ENCODE results near the gene SHMT2.

SHMT2 gene

DNA sequence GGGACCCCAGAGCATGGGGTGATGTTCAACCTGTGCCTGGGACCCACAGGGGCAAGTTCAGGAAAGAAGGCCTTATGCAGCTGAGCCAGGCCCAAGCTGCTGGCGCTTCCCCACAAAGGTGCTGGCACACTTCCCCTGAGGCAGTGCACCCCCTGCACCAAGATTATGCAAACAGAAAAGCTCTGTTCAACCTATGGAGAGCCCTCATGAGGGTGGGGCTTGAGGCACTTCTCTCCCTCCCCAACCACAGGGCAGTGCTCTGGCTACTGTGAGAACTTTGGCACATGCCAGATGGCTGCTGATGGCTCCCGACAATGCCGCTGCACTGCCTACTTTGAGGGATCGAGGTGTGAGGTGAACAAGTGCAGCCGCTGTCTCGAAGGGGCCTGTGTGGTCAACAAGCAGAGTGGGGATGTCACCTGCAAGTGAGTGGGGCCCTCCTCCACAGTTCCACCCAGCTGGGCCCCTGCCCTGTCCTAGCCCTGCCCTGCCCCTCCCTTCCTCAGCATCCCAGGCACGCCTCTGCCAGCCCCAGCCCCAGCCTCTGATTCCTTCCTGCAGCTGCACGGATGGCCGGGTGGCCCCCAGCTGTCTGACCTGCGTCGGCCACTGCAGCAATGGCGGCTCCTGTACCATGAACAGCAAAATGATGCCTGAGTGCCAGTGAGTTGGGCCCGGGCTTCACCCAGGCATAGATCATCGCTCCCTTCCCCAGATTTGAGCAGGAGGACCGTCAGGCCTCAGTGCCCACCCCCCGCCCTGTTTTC, 18.4 kb upstream of the SHMT2 start:
- ATAC-seq: no peak
- TF ChIP-seq, protein P1, sequence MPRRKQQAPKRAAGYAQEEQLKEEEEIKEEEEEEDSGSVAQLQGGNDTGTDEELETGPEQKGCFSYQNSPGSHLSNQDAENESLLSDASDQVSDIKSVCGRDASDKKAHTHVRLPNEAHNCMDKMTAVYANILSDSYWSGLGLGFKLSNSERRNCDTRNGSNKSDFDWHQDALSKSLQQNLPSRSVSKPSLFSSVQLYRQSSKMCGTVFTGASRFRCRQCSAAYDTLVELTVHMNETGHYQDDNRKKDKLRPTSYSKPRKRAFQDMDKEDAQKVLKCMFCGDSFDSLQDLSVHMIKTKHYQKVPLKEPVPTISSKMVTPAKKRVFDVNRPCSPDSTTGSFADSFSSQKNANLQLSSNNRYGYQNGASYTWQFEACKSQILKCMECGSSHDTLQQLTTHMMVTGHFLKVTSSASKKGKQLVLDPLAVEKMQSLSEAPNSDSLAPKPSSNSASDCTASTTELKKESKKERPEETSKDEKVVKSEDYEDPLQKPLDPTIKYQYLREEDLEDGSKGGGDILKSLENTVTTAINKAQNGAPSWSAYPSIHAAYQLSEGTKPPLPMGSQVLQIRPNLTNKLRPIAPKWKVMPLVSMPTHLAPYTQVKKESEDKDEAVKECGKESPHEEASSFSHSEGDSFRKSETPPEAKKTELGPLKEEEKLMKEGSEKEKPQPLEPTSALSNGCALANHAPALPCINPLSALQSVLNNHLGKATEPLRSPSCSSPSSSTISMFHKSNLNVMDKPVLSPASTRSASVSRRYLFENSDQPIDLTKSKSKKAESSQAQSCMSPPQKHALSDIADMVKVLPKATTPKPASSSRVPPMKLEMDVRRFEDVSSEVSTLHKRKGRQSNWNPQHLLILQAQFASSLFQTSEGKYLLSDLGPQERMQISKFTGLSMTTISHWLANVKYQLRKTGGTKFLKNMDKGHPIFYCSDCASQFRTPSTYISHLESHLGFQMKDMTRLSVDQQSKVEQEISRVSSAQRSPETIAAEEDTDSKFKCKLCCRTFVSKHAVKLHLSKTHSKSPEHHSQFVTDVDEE (CRISPR knock-in tag; IDR thresholded peaks at IDR 0.05): no peak
- no peak for TF ChIP-seq CSDC2 (CRISPR knock-in tag; IDR thresholded peaks at IDR 0.05)
- no peak for TF ChIP-seq RARB (CRISPR knock-in tag; IDR thresholded peaks at IDR 0.05)
- no peak for TF ChIP-seq ZNF70 (CRISPR knock-in tag; IDR thresholded peaks at IDR 0.05)
- no peak for TF ChIP-seq BACH2 (CRISPR knock-in tag; IDR thresholded peaks at IDR 0.05; ENCODE audit: borderline replicate concordance)
- TF ChIP-seq ZFP3 (CRISPR knock-in tag; IDR thresholded peaks at IDR 0.05): no peak
- no peak for TF ChIP-seq ISL1 (CRISPR knock-in tag; IDR thresholded peaks at IDR 0.05)
- TF ChIP-seq GLIS3 (CRISPR knock-in tag; IDR thresholded peaks at IDR 0.05): no peak
- TF ChIP-seq, protein P2, sequence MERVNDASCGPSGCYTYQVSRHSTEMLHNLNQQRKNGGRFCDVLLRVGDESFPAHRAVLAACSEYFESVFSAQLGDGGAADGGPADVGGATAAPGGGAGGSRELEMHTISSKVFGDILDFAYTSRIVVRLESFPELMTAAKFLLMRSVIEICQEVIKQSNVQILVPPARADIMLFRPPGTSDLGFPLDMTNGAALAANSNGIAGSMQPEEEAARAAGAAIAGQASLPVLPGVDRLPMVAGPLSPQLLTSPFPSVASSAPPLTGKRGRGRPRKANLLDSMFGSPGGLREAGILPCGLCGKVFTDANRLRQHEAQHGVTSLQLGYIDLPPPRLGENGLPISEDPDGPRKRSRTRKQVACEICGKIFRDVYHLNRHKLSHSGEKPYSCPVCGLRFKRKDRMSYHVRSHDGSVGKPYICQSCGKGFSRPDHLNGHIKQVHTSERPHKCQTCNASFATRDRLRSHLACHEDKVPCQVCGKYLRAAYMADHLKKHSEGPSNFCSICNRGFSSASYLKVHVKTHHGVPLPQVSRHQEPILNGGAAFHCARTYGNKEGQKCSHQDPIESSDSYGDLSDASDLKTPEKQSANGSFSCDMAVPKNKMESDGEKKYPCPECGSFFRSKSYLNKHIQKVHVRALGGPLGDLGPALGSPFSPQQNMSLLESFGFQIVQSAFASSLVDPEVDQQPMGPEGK (CRISPR knock-in tag; IDR thresholded peaks at IDR 0.05; ENCODE audit: borderline replicate concordance): no peak
- no peak for TF ChIP-seq ZC3H10 (CRISPR knock-in tag; IDR thresholded peaks at IDR 0.05)
- no peak for TF ChIP-seq TCF4 (CRISPR knock-in tag; IDR thresholded peaks at IDR 0.05; ENCODE audit: borderline replicate concordance)
- TF ChIP-seq, protein P3, sequence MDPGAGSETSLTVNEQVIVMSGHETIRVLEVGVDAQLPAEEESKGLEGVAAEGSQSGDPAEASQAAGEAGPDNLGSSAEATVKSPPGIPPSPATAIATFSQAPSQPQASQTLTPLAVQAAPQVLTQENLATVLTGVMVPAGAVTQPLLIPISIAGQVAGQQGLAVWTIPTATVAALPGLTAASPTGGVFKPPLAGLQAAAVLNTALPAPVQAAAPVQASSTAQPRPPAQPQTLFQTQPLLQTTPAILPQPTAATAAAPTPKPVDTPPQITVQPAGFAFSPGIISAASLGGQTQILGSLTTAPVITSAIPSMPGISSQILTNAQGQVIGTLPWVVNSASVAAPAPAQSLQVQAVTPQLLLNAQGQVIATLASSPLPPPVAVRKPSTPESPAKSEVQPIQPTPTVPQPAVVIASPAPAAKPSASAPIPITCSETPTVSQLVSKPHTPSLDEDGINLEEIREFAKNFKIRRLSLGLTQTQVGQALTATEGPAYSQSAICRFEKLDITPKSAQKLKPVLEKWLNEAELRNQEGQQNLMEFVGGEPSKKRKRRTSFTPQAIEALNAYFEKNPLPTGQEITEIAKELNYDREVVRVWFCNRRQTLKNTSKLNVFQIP (CRISPR knock-in tag; IDR thresholded peaks at IDR 0.05; ENCODE audit: borderline replicate concordance, low read depth): no peak
- TF ChIP-seq, protein P4, sequence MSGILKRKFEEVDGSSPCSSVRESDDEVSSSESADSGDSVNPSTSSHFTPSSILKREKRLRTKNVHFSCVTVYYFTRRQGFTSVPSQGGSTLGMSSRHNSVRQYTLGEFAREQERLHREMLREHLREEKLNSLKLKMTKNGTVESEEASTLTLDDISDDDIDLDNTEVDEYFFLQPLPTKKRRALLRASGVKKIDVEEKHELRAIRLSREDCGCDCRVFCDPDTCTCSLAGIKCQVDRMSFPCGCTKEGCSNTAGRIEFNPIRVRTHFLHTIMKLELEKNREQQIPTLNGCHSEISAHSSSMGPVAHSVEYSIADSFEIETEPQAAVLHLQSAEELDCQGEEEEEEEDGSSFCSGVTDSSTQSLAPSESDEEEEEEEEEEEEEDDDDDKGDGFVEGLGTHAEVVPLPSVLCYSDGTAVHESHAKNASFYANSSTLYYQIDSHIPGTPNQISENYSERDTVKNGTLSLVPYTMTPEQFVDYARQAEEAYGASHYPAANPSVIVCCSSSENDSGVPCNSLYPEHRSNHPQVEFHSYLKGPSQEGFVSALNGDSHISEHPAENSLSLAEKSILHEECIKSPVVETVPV (CRISPR knock-in tag; IDR thresholded peaks at IDR 0.05): no peak
- TF ChIP-seq ARNTL (CRISPR knock-in tag; IDR thresholded peaks at IDR 0.05; ENCODE audit: borderline replicate concordance, low read depth): no peak
- no peak for TF ChIP-seq ZFP30 (CRISPR knock-in tag; IDR thresholded peaks at IDR 0.05)
- TF ChIP-seq ESRRG (CRISPR knock-in tag; IDR thresholded peaks at IDR 0.05): no peak
- TF ChIP-seq PPARA (CRISPR knock-in tag; IDR thresholded peaks at IDR 0.05; ENCODE audit: borderline replicate concordance): no peak
- no peak for TF ChIP-seq ZNF8 (CRISPR knock-in tag; IDR thresholded peaks at IDR 0.05)
- no peak for TF ChIP-seq ZNF565 (CRISPR knock-in tag; conservative IDR thresholded peaks at IDR 0.05; ENCODE audit: low read depth)

DNA sequence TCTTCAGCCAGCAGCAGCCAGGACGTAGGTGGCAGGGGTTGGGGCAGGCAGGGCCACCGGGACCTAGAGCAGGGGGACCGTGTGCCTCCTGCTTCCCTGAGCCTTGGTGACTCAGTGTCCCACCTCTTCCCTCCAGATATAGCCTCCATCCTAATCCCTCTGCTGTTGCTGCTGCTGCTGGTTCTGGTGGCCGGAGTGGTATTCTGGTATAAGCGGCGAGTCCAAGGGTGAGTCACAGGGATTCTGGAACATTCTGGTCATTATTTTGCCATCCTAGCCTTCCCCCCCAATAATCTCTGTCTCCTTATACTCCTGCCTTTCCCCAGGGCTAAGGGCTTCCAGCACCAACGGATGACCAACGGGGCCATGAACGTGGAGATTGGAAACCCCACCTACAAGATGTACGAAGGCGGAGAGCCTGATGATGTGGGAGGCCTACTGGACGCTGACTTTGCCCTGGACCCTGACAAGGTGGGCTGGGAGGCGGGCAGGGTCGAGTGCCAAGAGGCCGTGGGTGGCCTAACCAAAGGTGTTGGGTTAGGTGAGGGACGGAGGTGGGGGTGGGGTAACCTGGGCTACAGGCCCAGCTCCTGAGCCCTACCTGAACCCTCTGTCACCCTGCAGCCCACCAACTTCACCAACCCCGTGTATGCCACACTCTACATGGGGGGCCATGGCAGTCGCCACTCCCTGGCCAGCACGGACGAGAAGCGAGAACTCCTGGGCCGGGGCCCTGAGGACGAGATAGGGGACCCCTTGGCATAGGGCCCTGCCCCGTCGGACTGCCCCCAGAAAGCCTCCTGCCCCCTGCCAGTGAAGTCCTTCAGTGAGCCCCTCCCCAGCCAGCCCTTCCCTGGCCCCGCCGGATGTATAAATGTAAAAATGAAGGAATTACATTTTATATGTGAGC, 17.5 kb upstream of the SHMT2 start:
- ATAC-seq: no peak
- TF ChIP-seq RARB (CRISPR knock-in tag; IDR thresholded peaks at IDR 0.05) (no peak), GLIS3 (CRISPR knock-in tag; IDR thresholded peaks at IDR 0.05) (no peak), ZNF8 (CRISPR knock-in tag; IDR thresholded peaks at IDR 0.05) (no peak), ZFP3 (CRISPR knock-in tag; IDR thresholded peaks at IDR 0.05) (no peak), TOX (CRISPR knock-in tag; IDR thresholded peaks at IDR 0.05; ENCODE audit: borderline replicate concordance) (no peak), ZNF565 (CRISPR knock-in tag; conservative IDR thresholded peaks at IDR 0.05; ENCODE audit: low read depth) (no peak), PPARA (CRISPR knock-in tag; IDR thresholded peaks at IDR 0.05; ENCODE audit: borderline replicate concordance) (no peak), ARNTL (CRISPR knock-in tag; IDR thresholded peaks at IDR 0.05; ENCODE audit: borderline replicate concordance, low read depth) (no peak), ESRRG (CRISPR knock-in tag; IDR thresholded peaks at IDR 0.05) (no peak)
- TF ChIP-seq, protein P4 (CRISPR knock-in tag; IDR thresholded peaks at IDR 0.05): no peak
- TF ChIP-seq, protein P5, sequence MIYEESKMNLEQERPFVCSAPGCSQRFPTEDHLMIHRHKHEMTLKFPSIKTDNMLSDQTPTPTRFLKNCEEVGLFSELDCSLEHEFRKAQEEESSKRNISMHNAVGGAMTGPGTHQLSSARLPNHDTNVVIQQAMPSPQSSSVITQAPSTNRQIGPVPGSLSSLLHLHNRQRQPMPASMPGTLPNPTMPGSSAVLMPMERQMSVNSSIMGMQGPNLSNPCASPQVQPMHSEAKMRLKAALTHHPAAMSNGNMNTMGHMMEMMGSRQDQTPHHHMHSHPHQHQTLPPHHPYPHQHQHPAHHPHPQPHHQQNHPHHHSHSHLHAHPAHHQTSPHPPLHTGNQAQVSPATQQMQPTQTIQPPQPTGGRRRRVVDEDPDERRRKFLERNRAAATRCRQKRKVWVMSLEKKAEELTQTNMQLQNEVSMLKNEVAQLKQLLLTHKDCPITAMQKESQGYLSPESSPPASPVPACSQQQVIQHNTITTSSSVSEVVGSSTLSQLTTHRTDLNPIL (CRISPR knock-in tag; IDR thresholded peaks at IDR 0.05; ENCODE audit: low read depth): no peak
- TF ChIP-seq, protein P1 (CRISPR knock-in tag; IDR thresholded peaks at IDR 0.05): no peak
